ENCODE results near the gene KAZN. TPM values are rescaled to one million over a fixed set of nuclear protein-coding genes. Genes with fewer than 3 reads are reported as not detected.
"Not testable (repeated sequence)": the region's sequence is repeated elsewhere in the genome, so short reads cannot be mapped to it uniquely, and the experiment has no call there.

Gene KAZN
- polyA plus RNA-seq, 4 donors = 3.0 to 39.5 (median 4.4) TPM

DNA sequence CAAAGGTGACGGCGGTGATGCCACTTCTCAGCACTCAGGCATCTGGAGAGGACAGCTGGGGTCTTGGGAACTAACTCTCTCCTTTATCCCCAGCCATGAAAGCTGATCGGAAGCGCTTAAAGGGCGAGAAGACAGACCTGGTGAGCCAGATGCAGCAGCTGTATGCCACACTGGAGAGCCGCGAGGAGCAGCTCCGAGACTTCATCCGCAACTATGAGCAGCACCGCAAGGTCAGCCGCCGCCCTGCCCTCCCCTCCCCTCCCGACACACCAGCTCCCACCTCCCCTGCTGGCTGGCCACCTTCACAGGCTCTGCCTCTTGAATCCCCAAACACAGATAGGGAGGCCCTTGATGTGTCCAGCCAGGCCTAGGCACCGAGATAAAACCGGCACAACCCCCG lies 436.2 kb downstream of the KAZN start:
- 93 to 95% (median 93%) methylated on average over 16 of the region's 16 CpGs for WGBS, 3 donors
- no peaks in the 10 kb centered on the region for H3K27me3 ChIP-seq (ENCODE audit: control insufficient read depth in 3 of 3, insufficient read depth in 3 of 3, low read length in 3 of 3)
- FAIRE-seq (no peak), DNase-seq (no peak)
- no peaks in the 10 kb centered on the region for H3K9me3 ChIP-seq (ENCODE audit: control insufficient read depth in 2 of 2, insufficient read depth in 1 of 2, low read depth in 1 of 2, low read length in 1 of 2)
- no peaks in the 10 kb centered on the region for H3K4me1 ChIP-seq (ENCODE audit: control insufficient read depth in 3 of 3, insufficient read depth in 2 of 3, low read depth in 1 of 3, low read length in 2 of 3)
- no peak overlapping the region for H3K27ac ChIP-seq (ENCODE audit: low read depth in 1 of 3, low read length in 2 of 3)
- H3K4me3 ChIP-seq (ENCODE audit: low read depth in 1 of 3, low read length in 3 of 3) = no peak overlapping the region
- peaks cover 0 to 15% (median 0%) of the 10 kb centered on the region in 3 donors for H3K36me3 ChIP-seq (ENCODE audit: control insufficient read depth in 3 of 3, insufficient read depth in 2 of 3, low read depth in 1 of 3, low read length in 3 of 3)

DNA sequence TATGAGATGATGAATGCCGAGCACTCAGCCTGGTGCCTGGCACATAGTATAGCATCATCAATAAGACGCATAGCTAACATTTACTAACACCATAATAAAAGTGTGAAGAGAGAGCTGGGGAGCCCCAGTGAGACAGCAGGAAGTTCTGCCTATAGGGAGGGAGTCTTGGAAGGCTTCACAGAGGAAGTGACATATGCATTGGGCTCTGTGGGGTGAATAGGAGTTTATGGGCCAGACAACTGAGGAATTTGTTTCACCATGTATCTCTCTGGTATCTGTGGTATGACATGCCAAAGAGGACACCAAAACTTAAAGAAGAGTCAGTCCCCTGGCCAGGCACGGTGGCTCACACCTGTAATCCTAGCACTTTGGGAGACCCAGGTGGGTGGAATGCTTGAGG lies 436.8 kb downstream of the KAZN start:
- FAIRE-seq = no peak
- H3K27me3 ChIP-seq (ENCODE audit: control insufficient read depth in 3 of 3, insufficient read depth in 3 of 3, low read length in 3 of 3) = no peaks in the 10 kb centered on the region
- 95 to 96% (median 96%) methylated on average over 3 of the region's 3 CpGs for WGBS, 3 donors

DNA sequence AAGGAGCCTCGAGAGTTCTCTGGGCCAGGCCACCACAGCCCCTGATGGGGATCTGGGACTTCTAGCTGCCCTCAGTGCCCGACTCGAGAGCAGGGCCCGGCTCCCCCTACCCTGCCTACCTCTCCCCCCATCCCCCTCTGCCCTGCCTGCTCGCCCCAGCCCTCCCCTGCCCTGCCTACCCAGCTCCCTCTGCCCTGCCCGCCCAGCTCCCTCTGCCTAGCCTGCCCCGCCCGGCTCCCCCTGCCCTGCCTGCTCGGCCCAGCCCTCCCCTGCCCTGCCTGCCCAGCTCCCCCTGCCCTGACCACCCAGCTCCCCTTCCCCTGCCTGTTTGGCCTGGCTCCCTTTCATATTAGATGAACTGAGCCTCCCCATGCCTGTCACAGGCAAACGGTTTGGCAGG lies 437.6 kb downstream of the KAZN start:
- FAIRE-seq = no peak
- no peaks in the 10 kb centered on the region for H3K4me1 ChIP-seq (ENCODE audit: control insufficient read depth in 3 of 3, insufficient read depth in 2 of 3, low read depth in 1 of 3, low read length in 2 of 3)
- H3K27me3 ChIP-seq (ENCODE audit: control insufficient read depth in 3 of 3, insufficient read depth in 3 of 3, low read length in 3 of 3) = no peaks in the 10 kb centered on the region
- H3K9me3 ChIP-seq (ENCODE audit: control insufficient read depth in 2 of 2, insufficient read depth in 1 of 2, low read depth in 1 of 2, low read length in 1 of 2) = no peaks in the 10 kb centered on the region
- DNase-seq = no peak
- H3K4me3 ChIP-seq (ENCODE audit: low read depth in 1 of 3, low read length in 3 of 3) = no peak overlapping the region
- H3K36me3 ChIP-seq (ENCODE audit: control insufficient read depth in 3 of 3, insufficient read depth in 2 of 3, low read depth in 1 of 3, low read length in 3 of 3) = peaks cover 0 to 18% (median 0%) of the 10 kb centered on the region in 3 donors
- WGBS, 3 donors = 62 to 71% (median 66%) methylated on average over 8 to 10 of the region's 10 CpGs
- no peak overlapping the region for H3K27ac ChIP-seq (ENCODE audit: low read depth in 1 of 3, low read length in 2 of 3)

More for the DNA sequence above, 436.8 kb downstream of the KAZN start:
- no peak overlapping the region for H3K4me3 ChIP-seq (ENCODE audit: low read depth in 1 of 3, low read length in 3 of 3)
- peaks cover 0 to 17% (median 0%) of the 10 kb centered on the region in 3 donors for H3K36me3 ChIP-seq (ENCODE audit: control insufficient read depth in 3 of 3, insufficient read depth in 2 of 3, low read depth in 1 of 3, low read length in 3 of 3)
- no peak for DNase-seq
- no peaks in the 10 kb centered on the region for H3K4me1 ChIP-seq (ENCODE audit: control insufficient read depth in 3 of 3, insufficient read depth in 2 of 3, low read depth in 1 of 3, low read length in 2 of 3)
- H3K9me3 ChIP-seq (ENCODE audit: control insufficient read depth in 2 of 2, insufficient read depth in 1 of 2, low read depth in 1 of 2, low read length in 1 of 2) = no peaks in the 10 kb centered on the region
- no peak overlapping the region for H3K27ac ChIP-seq (ENCODE audit: low read depth in 1 of 3, low read length in 2 of 3)

DNA sequence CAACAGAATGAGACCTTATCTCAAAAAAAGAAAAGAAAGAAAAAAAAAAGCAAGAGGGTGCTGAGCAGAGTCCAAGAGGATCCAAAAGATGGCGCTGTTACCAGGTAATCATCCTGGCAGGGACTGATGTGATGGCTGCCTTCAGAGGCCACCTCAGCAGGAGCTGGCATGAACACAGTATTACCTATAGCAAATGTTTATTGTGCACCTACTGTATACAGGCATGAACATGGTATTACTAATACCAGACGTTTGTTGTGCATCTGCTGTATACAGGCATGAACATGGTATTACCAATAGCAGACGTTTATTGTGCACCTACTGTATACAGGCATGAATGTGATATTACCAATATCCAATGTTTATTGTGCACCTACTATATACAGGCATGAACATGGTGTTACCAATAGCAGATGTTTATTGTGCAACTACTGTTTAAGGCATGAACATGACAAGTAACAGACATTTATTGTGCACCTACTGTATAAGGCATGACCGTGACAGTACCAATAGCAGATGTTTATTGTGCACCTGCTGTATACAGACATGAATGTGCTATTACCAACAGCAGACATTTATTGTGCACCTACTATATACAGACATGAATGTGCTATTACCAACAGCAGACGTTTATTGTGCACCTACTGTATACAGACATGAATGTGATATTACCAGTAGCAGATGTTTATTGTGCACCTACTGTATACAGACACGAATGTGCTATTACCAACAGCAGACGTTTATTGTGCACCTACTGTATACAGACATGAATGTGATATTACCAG lies 439.9 kb downstream of the KAZN start:
- no peak overlapping the region for H3K27ac ChIP-seq (ENCODE audit: low read depth in 1 of 3, low read length in 2 of 3)
- WGBS, 3 donors = 86 to 89% (median 87%) methylated on average over 6 to 7 of the region's 7 CpGs

DNA sequence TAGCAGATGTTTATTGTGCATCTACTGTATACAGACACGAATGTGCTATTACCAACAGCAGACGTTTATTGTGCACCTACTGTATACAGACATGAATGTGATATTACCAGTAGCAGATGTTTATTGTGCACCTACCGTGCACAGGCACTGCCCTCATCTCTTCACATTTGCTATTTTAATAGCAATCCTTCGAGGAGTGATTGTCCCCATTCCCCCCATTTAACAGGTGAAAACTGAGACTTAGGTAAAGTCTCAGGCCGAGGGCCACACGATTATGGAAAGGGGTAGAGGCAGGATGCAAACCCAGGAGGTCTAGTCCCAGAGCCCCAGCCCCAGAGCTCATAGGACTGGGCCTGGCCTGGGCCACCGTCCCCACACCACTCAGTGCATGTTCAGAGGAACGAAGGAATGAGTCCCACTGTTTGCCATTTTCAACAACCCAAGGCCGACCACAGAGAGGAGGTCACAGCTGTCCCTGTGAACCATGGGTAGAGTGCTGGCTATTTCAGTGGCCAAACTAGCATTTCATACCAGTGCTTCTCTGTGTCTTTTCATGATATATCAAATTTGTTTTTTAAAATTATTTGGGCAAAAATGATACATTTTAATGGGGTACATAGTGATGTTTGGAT lies 440.6 kb downstream of the KAZN start:
- Histone ChIP-seq H3K9me3 (ENCODE audit: control insufficient read depth in 2 of 2, insufficient read depth in 1 of 2, low read depth in 1 of 2, low read length in 1 of 2) (no peaks in the 10 kb centered on the region), H3K4me1 (ENCODE audit: control insufficient read depth in 3 of 3, insufficient read depth in 2 of 3, low read depth in 1 of 3, low read length in 2 of 3) (no peaks in the 10 kb centered on the region), H3K27me3 (ENCODE audit: control insufficient read depth in 3 of 3, insufficient read depth in 3 of 3, low read length in 3 of 3) (no peaks in the 10 kb centered on the region), H3K36me3 (ENCODE audit: control insufficient read depth in 3 of 3, insufficient read depth in 2 of 3, low read depth in 1 of 3, low read length in 3 of 3) (peaks cover 0 to 25% (median 0%) of the 10 kb centered on the region in 3 donors), H3K27ac (ENCODE audit: low read depth in 1 of 3, low read length in 2 of 3) (no peak overlapping the region), H3K4me3 (ENCODE audit: low read depth in 1 of 3, low read length in 3 of 3) (no peak overlapping the region)
- FAIRE-seq = no peak
- 81 to 93% (median 88%) methylated on average over 9 of the region's 9 CpGs for WGBS, 3 donors
- no peak for DNase-seq

More for the DNA sequence above, 439.9 kb downstream of the KAZN start:
- H3K9me3 ChIP-seq (ENCODE audit: control insufficient read depth in 2 of 2, insufficient read depth in 1 of 2, low read depth in 1 of 2, low read length in 1 of 2) = no peaks in the 10 kb centered on the region
- H3K27me3 ChIP-seq (ENCODE audit: control insufficient read depth in 3 of 3, insufficient read depth in 3 of 3, low read length in 3 of 3) = no peaks in the 10 kb centered on the region
- H3K36me3 ChIP-seq (ENCODE audit: control insufficient read depth in 3 of 3, insufficient read depth in 2 of 3, low read depth in 1 of 3, low read length in 3 of 3) = peaks cover 0 to 22% (median 0%) of the 10 kb centered on the region in 3 donors
- H3K4me1 ChIP-seq (ENCODE audit: control insufficient read depth in 3 of 3, insufficient read depth in 2 of 3, low read depth in 1 of 3, low read length in 2 of 3) = no peaks in the 10 kb centered on the region
- H3K4me3 ChIP-seq (ENCODE audit: low read depth in 1 of 3, low read length in 3 of 3) = no peak overlapping the region
- DNase-seq (peak in 1 of 2 donors; percentile 35), FAIRE-seq (no peak)

DNA sequence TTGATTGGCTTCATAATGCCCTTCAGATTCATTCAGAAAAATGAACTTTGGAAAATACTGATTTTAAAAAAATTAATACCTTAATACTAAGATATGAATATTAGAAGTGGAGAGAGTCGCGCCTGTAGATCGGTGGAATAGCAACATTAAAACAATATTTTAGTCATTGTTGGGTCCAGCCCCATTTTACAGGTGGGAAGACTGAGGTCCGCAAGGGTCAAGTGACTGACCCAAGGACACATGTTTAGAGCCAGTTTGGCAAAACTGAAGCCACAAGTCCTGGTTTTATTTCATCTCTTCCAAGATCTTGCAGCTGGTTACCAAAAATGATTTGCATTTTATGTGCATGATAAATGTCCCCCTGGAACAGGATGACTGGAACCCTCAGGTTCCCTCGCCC lies 441.4 kb downstream of the KAZN start:
- 96 to 99% (median 98%) methylated on average over 5 of the region's 5 CpGs for WGBS, 3 donors
- no peak for DNase-seq
- Histone ChIP-seq H3K36me3 (ENCODE audit: control insufficient read depth in 3 of 3, insufficient read depth in 2 of 3, low read depth in 1 of 3, low read length in 3 of 3) (peaks cover 0 to 19% (median 0%) of the 10 kb centered on the region in 3 donors), H3K4me3 (ENCODE audit: low read depth in 1 of 3, low read length in 3 of 3) (no peak overlapping the region), H3K9me3 (ENCODE audit: control insufficient read depth in 2 of 2, insufficient read depth in 1 of 2, low read depth in 1 of 2, low read length in 1 of 2) (no peaks in the 10 kb centered on the region), H3K27me3 (ENCODE audit: control insufficient read depth in 3 of 3, insufficient read depth in 3 of 3, low read length in 3 of 3) (no peaks in the 10 kb centered on the region), H3K27ac (ENCODE audit: low read depth in 1 of 3, low read length in 2 of 3) (no peak overlapping the region), H3K4me1 (ENCODE audit: control insufficient read depth in 3 of 3, insufficient read depth in 2 of 3, low read depth in 1 of 3, low read length in 2 of 3) (no peaks in the 10 kb centered on the region)
- FAIRE-seq = no peak

DNA sequence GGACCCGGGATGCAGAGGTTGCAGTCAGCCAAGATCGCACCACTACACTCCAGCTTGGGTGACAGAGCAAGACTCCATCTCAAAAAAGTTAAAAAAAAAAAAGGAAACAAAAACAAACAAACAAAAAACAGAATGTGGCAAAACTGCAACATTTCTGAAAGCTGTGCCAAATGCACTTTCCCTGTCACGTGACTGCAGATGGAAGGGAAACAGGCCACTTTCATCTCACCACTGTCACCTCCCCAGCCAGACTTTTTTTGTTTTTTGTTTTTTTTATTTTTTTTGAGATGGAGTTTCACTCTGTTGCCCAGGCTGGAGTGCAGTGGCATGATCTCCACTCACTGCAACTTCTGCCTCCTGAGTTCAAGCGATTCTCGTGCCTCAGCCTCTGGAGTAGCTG lies 442.2 kb downstream of the KAZN start:
- not testable (repeated sequence) for H3K27me3 ChIP-seq (ENCODE audit: control insufficient read depth in 3 of 3, insufficient read depth in 3 of 3, low read length in 3 of 3); FAIRE-seq; H3K4me3 ChIP-seq (ENCODE audit: low read depth in 1 of 3, low read length in 3 of 3); DNase-seq; H3K4me1 ChIP-seq (ENCODE audit: control insufficient read depth in 3 of 3, insufficient read depth in 2 of 3, low read depth in 1 of 3, low read length in 2 of 3); H3K9me3 ChIP-seq (ENCODE audit: control insufficient read depth in 2 of 2, insufficient read depth in 1 of 2, low read depth in 1 of 2, low read length in 1 of 2); H3K27ac ChIP-seq (ENCODE audit: low read depth in 1 of 3, low read length in 2 of 3)
- H3K36me3 ChIP-seq (ENCODE audit: control insufficient read depth in 3 of 3, insufficient read depth in 2 of 3, low read depth in 1 of 3, low read length in 3 of 3) = peaks cover 0 to 18% (median 0%) of the 10 kb centered on the region in 3 donors
- WGBS, 3 donors = 81 to 84% (median 83%) methylated on average over 5 of the region's 5 CpGs

DNA sequence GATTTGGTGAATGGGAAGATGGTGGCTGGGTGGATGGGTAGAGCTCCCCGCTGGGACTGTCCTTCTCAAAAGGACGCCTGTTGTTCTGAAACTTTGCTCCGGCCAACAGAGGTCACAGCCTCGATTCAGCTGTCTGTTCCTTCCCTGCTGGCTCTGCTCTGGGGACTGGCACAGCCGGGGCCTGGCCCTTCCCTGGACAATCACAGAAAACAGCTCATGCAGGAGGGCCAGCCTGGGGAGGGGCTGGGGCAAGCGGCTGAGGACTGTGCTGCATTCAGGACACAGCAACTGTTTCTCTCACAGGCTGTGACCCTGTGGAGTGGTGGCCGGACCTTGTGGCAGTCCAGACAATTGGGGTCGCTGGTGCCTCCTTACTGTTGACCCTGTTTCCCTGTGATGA lies 444.4 kb downstream of the KAZN start:
- H3K4me1 ChIP-seq (ENCODE audit: control insufficient read depth in 3 of 3, insufficient read depth in 2 of 3, low read depth in 1 of 3, low read length in 2 of 3) = peaks cover 0 to 2% (median 0%) of the 10 kb centered on the region in 3 donors
- H3K27ac ChIP-seq (ENCODE audit: low read depth in 1 of 3, low read length in 2 of 3) = no peak overlapping the region
- H3K4me3 ChIP-seq (ENCODE audit: low read depth in 1 of 3, low read length in 3 of 3) = no peak overlapping the region
- H3K27me3 ChIP-seq (ENCODE audit: control insufficient read depth in 3 of 3, insufficient read depth in 3 of 3, low read length in 3 of 3) = no peaks in the 10 kb centered on the region
- H3K9me3 ChIP-seq (ENCODE audit: control insufficient read depth in 2 of 2, insufficient read depth in 1 of 2, low read depth in 1 of 2, low read length in 1 of 2) = no peaks in the 10 kb centered on the region
- DNase-seq (no peak), FAIRE-seq (no peak)
- WGBS, 3 donors = 76 to 82% (median 81%) methylated on average over 8 of the region's 8 CpGs
- H3K36me3 ChIP-seq (ENCODE audit: control insufficient read depth in 3 of 3, insufficient read depth in 2 of 3, low read depth in 1 of 3, low read length in 3 of 3) = peaks cover 0 to 29% (median 0%) of the 10 kb centered on the region in 3 donors

All from small intestine (tissue), 7 donors.